HG02759 (cell line): ENCODE results near the gene USP54.

Source experiments
- ATAC-seq: cut with Tn5 transposase; IDR thresholded peaks from one replicate; pipeline ENCODE4 v1.9.1; 2021; ENCODE audit warnings: mild to moderate bottlenecking, moderate library complexity; ENCODE audit not compliant: unreplicated experiment

USP54 gene

DNA sequence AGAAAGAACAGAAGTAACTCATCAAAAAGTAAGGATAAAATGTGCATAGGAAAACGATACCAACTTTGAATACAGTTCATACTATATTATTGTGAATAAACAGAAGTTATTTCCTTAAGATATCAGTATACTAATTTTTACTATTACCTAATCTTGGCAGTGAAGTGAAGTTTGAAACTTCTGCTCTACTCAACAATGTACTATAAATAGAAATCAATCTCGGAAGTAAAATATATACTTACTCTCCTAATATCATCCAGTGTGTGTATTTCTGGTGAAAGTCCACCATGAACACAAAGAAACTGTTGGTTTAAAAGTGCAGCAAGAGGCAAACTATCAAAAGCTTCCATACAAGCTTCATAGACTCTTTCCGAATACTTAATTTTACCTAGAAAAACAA is 119.9 kb downstream of the USP54 start:
- no peak for ATAC-seq

DNA sequence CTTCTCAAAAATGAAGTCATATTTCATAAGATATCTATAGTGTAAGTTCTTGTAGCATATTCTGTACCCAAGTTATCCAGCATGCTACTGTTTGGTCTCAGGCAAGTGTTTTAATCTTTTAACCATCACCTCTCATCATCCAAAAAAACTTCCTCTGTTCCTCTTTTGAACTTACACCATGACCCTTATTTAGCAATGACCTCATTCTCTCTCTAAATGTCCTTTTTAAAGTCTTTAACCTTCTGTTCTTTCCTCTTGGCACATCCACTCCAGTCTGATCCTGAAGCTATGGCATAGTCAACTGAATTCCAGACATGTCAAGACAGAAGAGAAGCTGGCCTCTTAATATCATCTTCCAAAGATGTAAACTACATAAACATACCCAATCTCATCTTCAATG is 121.6 kb downstream of the USP54 start:
- ATAC-seq: no peak

DNA sequence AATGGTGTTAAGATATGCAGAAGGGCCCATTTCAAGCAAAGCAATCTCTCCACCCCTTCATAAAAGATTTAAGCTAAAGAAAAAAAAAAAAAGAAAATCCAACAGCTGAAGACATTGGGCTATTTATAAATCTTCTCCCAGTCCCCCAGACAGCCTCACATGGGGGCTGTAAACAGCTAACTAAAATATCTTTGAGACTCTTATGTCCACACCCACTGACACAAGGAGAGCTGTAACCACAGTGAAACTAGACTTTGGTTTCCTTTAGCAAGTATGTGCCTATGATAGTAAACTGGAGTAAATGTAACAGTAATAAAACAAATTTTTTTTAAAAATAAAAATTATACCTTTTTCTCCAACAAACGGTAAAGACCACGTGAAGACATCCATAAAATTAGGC is 123.9 kb downstream of the USP54 start:
- no peak for ATAC-seq

DNA sequence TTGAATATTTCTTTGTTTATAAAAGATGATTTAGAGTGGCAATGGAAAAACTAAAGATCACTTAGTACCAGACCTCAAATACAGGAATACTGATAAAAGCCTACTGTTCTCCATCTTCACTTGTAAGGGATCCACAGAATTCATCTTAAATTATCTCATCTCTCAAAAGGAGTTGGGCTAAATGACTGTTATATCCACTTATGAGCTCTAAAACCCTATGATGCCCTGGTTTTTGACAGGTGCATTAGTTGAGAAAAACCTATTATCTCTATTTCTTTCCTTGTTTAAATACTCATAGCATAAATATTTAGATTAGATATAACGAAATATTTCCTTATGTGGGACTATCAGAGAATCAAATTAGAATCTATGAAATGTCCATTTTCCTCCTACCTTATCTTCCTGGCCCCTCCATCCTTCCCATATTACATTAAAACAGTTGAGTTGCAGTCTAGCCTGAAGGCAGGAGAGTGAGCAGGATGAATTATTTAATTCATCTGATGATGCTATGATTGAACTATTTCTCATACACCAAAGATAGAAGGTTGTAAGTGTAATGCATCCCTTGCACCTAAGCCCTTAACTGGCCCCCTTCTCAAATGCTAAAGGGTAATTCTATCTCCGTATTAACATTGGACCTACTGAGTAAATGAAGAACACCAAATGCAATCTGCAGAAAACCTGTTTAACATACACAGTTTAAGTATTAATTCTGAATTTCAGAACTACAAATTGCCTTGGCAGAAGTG is 125.0 kb downstream of the USP54 start:
- no peak for ATAC-seq

DNA sequence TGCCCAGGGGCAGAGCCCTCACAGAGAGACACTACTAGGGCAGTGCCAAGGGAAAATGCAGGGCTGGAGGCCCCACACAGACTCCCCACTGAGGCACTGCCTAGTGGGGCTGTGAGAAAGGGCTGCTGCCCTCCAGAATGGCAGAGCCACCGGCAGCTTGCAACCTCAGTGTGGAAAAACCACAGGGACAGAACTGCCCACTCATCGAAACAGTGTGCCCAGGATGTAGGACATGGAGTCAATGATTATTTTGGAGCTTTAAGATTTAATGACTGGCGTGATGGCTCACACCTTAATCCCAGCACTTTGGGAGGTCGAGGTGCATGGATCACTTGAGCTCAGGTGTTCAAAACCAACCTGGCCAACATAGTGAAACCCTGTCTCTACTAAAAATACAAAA is 130.2 kb downstream of the USP54 start:
- no peak for ATAC-seq

DNA sequence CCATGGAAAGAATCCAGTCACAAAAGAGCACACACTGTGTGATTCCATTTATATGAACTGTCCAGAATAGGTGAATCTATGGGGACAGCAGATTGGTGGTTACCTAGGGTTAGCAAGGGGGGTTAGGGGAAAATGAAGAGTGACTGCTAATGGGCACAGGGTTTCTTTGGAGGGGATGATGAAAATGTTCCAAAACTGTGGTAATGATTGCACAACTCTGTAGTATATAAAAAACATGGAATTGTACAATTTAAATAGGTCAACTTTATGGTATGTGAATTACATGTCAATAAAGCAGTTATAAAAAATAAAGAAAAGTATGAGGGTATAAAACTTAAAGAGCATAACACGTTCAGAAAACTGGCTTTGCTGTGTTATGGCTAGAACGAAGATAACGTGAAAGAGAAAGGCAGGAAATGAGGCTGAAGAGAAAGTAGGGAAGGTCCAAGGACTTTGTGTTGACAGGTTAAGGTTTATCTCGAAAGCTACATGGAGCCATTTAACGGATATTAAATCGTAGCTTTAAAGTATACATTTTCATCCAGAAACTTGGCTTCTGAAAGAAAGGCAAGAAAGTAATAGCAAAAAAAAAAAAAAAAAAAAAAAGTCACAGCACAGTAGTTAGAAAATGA is 131.3 kb downstream of the USP54 start:
- no peak for ATAC-seq

DNA sequence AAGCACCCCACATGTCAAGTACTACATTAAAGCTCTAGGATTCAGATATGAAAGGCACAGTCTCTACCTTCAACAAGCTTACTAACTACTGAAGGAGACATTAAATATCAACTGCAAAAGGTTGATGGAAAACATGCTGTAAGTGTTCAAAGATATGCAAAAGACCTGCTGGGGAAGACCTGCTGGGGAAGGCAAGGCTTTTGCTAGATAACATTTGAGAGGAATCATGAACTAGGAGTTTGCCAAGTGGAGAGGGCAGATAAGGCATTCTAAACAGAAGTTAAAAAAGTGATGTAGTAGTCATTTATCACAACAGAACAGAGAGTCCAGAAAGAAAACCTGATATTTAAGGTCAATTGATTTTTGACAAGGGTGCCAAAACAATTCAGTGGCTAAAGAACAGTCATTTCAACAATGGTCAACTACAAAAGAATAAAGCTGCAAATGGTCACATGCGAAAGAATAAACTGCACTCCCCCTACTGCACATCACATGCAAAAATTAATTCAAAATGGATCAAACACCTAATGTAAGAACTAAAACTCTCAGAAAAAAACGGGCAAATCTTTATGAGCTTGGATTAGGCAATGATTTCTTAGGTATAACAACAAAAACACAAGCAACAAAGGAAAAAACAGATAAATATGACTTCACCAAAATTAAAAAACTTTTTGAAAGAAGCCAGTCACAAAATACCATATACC is 134.8 kb downstream of the USP54 start:
- no peak for ATAC-seq

DNA sequence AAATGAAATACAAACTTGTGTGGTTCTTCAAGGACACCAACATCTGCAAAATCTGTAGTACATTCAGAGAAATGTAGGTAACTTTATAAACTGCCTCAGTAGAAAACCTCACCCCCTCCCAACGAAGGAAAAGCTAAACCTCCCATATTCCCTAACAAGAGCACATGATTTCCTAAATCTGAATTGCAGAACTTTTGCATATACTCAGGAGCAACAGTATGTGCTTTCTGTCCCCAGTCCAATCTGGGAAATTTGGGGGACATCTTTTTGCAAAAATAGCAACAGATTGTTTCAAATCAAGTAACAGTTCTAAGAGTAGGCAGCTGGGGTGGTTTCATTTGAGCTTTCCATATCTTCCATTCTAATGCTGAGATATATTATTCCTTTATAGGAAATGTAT is 142.0 kb downstream of the USP54 start:
- ATAC-seq: no peak

DNA sequence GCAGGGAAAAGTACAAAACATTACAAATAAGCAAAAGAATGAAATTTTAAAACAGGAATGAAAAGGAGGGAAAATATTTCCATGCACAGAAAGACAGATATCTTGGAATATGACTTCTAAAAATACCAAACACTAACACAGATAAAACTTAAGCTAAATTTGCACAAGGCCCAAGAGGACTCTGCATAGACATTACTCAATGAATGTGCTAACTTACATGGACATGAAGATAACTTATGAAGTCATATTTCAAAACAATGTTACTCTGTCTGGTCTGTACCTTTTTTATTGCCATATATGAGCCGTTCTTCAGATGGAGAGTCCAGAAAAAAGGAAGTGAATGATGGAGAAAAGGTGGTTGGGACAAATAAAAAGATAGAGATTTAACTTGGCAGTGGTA is 142.8 kb downstream of the USP54 start:
- no peak for ATAC-seq
